Cardiac fibroblast (primary cell): ENCODE results near the gene MEA1.
"Not testable (repeated sequence)": the region's sequence is repeated elsewhere in the genome, so short reads cannot be mapped to it uniquely, and the experiment has no call there.

Experiments
- DNase-seq, 2 donors: peaks; one replicate each; pipeline versions ENCODE4 v3.0.0 to v3.0.0-alpha.2; 2010; ENCODE audit warnings: low read depth in 2 of 2
- H3K4me3 ChIP-seq, 2 donors: replicated peaks in 1 of 2; 1 replicate in 1 of 2; 2 replicates in 1 of 2; pipeline ENCODE4 v1.5.1; 2011; ENCODE audit warnings: low read depth in 2 of 2, low read length in 2 of 2, mild to moderate bottlenecking in 2 of 2, moderate library complexity in 1 of 2
- TF ChIP-seq, protein P1 (sequence below): IDR thresholded peaks from one replicate; pipeline ENCODE4 v1.5.1; 2011; ENCODE audit warnings: low read depth, mild to moderate bottlenecking, low read length, inconsistent platforms

The MEA1 gene

DNA sequence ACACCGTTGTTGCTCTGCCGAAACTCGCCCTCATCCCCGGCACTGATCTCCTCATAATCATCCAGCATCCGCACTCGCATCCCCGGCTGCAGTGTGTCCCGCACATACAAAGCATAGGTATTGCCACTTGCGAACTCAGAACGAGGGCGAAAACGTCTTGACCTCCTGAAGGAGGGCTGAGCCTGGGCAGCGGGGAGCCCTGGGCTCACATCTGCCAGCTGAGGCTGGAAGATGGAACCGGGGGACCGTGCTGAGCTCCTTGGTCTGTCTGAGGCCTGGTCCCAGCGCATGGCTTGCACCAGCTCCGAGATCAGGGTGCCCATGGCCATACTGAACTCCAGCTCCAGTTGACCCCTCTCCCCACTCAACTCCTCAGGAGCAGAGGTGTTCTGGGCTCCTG lies 37.2 kb upstream of the MEA1 start:
- no peak for DNase-seq
- TF ChIP-seq, protein P1, sequence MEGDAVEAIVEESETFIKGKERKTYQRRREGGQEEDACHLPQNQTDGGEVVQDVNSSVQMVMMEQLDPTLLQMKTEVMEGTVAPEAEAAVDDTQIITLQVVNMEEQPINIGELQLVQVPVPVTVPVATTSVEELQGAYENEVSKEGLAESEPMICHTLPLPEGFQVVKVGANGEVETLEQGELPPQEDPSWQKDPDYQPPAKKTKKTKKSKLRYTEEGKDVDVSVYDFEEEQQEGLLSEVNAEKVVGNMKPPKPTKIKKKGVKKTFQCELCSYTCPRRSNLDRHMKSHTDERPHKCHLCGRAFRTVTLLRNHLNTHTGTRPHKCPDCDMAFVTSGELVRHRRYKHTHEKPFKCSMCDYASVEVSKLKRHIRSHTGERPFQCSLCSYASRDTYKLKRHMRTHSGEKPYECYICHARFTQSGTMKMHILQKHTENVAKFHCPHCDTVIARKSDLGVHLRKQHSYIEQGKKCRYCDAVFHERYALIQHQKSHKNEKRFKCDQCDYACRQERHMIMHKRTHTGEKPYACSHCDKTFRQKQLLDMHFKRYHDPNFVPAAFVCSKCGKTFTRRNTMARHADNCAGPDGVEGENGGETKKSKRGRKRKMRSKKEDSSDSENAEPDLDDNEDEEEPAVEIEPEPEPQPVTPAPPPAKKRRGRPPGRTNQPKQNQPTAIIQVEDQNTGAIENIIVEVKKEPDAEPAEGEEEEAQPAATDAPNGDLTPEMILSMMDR = no peak
- H3K4me3 ChIP-seq = no peak overlapping the region

- no peak overlapping the region for H3K4me3 ChIP-seq
- DNase-seq = no peak
- TF ChIP-seq, protein P1 = no peak
Measured at GRCh38 chr6:43047998-43048397, 34.3 kb upstream of the MEA1 start.

DNA sequence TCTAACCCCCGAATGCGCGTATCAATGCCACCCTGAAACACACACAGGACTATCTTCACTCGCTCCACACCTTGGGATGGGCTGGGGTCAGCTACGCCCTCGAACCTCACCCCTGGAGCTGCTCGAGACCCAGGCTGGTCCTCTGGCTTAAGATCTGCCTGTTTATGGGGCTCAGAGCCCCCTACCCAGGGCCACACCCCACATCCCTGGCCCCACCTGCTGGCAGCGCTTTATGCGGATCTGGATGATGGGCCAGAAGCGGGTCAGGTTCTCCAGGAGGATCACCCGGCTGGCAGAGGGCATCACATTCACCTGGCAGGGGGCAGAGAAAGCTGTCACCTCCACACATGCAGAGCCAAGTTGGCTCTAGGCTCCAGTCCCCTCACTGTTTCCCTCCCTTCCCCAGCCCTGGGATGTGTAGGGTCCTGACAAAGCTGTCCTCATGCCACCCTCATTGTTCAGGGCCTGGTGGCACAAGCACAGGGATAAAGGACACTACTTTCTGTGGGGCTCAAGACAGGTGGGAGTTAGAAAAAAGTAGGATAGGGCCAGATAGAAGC lies 31.7 kb upstream of the MEA1 start:
- no peak overlapping the region for H3K4me3 ChIP-seq
- TF ChIP-seq, protein P1 = no peak
- no peak for DNase-seq

- no peak for DNase-seq
- TF ChIP-seq, protein P1 = no peak
- no peak overlapping the region for H3K4me3 ChIP-seq
Measured at GRCh38 chr6:43043310-43043709, 29.6 kb upstream of the MEA1 start.

DNA sequence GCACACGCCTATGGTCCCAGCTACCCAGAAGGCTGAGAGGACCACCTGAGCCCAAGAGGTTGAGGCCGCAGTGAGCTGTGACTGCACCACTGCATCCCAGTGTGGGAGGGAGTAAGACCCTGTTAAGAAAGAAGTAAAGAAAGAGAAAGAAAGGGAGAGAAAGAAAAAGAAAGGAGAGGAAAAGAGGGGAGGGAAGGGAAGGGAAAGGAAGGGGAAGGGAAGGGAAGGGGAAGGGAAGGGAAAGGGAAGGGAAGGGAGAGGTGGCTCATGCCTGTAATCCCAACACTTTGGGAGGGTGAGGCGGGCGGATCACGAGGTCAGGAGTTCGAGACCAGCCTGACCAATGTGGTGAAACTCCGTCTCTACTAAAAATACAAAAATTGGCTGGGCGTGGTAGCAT lies 27.7 kb upstream of the MEA1 start:
- not testable (repeated sequence) for DNase-seq

DNA sequence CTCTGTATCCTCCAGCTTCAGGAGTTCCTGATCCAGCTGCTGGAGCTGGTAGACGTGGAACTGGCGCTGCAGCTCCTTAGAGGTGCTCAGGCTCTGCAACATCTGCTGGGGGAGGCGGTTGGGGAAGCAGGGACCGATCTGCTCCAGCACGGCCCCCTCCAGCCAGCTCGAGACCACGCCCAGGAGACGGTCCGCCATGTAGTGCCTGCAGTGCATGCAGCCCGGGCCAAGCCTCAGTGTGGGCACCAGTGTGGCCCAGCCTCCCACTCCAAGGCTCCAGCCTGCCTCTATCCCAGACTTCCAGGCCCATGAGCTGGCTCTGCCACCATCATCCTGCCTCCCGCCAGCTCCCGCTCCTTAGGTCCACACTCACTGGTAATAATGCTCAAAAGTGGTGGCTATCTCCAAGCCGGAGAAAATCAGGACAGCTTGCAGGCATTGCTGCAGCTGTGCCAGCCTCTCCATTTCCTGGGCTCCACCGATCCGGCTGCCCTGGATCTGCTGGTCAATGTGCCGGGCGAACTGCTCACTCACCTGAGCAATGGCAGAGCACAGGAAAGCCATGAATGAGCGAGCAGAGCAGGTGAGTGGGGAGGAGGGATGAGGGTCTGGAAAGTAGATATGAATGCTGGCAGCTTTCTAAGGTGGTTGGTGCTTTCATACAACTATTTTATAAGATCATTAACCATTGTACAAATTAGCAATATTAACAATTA lies 27.0 kb upstream of the MEA1 start:
- no peak overlapping the region for H3K4me3 ChIP-seq
- DNase-seq = no peak
- TF ChIP-seq, protein P1 = no peak

More for the DNA sequence above, 27.7 kb upstream of the MEA1 start:
- H3K4me3 ChIP-seq = not testable (repeated sequence)

DNA sequence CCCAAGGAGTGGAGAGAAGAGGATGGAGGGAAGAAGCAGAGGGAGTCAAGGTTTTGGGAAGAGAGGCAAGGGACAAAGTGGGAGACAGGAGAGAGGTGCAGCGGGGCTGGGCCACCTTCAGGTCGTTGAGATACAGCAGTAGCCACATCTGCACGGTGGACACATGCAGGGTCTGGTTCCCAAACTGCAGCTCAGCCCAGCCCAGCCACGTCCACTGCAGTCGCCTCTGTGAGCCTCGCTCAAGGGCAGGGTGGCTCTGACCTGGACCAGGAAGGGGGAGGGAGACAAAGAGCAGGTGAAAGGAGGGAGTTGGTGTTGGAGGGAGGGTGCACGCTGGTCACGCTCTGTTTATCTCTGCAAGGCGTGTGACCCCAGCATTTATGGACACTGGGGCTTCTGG lies 25.0 kb upstream of the MEA1 start:
- H3K4me3 ChIP-seq = no peak overlapping the region
- no peak for DNase-seq
- TF ChIP-seq, protein P1 = no peak
